PC-9 (cell line): ENCODE measurements around the gene TTC28.

Experiments
- CTCF ChIP-seq: fragments of 200-600 bp; sonication (generic); conservative IDR thresholded peaks from 2 replicates; pipeline ENCODE4 v1.6.1; 2017; ENCODE audit warnings: mixed run types, antibody characterized with exemption, mild to moderate bottlenecking, moderate library complexity
- EZH2 ChIP-seq: fragments of 200-600 bp; sonication (generic); IDR thresholded peaks from 2 replicates; pipeline ENCODE4 v1.8.0; 2017; ENCODE audit warnings: antibody characterized with exemption, low read depth

GRCh38 chr22:28428271-28428670 lies 251.4 kb downstream of the TTC28 start:
- TF ChIP-seq CTCF = no peak
- no peak for TF ChIP-seq EZH2
